ENCODE data around the gene MMP26.

The MMP26 gene

GRCh38 chr11:4697585-4697984 is 7.0 kb upstream of the MMP26 start, which contains the start of gene OR51E2:
Gene OR51E2 (minus strand): TSS chr11:4697853. CDS start chr11:4682711, 15,142 bp downstream.
- no peak for TF ChIP-seq GATA3 (IDR thresholded peaks at IDR 0.05; ENCODE audit: low read depth, low read length)
- no peak for TF ChIP-seq GATA2 (IDR thresholded peaks at IDR 0.05; ENCODE audit: low read depth, low read length)

- no peak for TF ChIP-seq GATA3 (IDR thresholded peaks at IDR 0.05; ENCODE audit: low read depth, low read length)
Observed at GRCh38 chr11:4699697-4700435, 4.7 kb upstream of the MMP26 start.

GRCh38 chr11:4700436-4700820 is 4.2 kb upstream of the MMP26 start:
- no peak for TF ChIP-seq GATA3 (IDR thresholded peaks at IDR 0.05; ENCODE audit: low read depth, low read length)
- TF ChIP-seq GATA2 (IDR thresholded peaks at IDR 0.05; ENCODE audit: low read depth, low read length) = no peak

GRCh38 chr11:4704790-4705334 is 278 bp downstream of the MMP26 start:
- TF ChIP-seq GATA3 (IDR thresholded peaks at IDR 0.05; ENCODE audit: low read depth, low read length) (no peak), GATA2 (IDR thresholded peaks at IDR 0.05; ENCODE audit: low read depth, low read length) (no peak)

- no peak for TF ChIP-seq GATA2 (IDR thresholded peaks at IDR 0.05; ENCODE audit: low read depth, low read length)
- no peak for TF ChIP-seq GATA3 (IDR thresholded peaks at IDR 0.05; ENCODE audit: low read depth, low read length)
Observed at GRCh38 chr11:4713241-4713640, 8.7 kb downstream of the MMP26 start.

GRCh38 chr11:4714300-4714699 is 9.7 kb downstream of the MMP26 start:
- TF ChIP-seq GATA3 (IDR thresholded peaks at IDR 0.05; ENCODE audit: low read depth, low read length) (no peak), GATA2 (IDR thresholded peaks at IDR 0.05; ENCODE audit: low read depth, low read length) (no peak)

GRCh38 chr11:4727171-4727570 is 22.6 kb downstream of the MMP26 start:
- TF ChIP-seq GATA2 (IDR thresholded peaks at IDR 0.05; ENCODE audit: low read depth, low read length) (no peak), GATA3 (IDR thresholded peaks at IDR 0.05; ENCODE audit: low read depth, low read length) (no peak)

- TF ChIP-seq GATA3 (IDR thresholded peaks at IDR 0.05; ENCODE audit: low read depth, low read length) = no peak
- TF ChIP-seq GATA2 (IDR thresholded peaks at IDR 0.05; ENCODE audit: low read depth, low read length) = no peak
Observed at GRCh38 chr11:4740735-4741134, 36.2 kb downstream of the MMP26 start.

- TF ChIP-seq GATA3 (IDR thresholded peaks at IDR 0.05; ENCODE audit: low read depth, low read length) (no peak), GATA2 (IDR thresholded peaks at IDR 0.05; ENCODE audit: low read depth, low read length) (no peak)
Observed at GRCh38 chr11:4748438-4748837, 43.9 kb downstream of the MMP26 start.

- TF ChIP-seq GATA2 (IDR thresholded peaks at IDR 0.05; ENCODE audit: low read depth, low read length) = no peak
- TF ChIP-seq GATA3 (IDR thresholded peaks at IDR 0.05; ENCODE audit: low read depth, low read length) = no peak
Observed at GRCh38 chr11:4751201-4751600, 46.6 kb downstream of the MMP26 start.
